Measurements from ENCODE around the gene SLC26A6.

Gene SLC26A6

DNA sequence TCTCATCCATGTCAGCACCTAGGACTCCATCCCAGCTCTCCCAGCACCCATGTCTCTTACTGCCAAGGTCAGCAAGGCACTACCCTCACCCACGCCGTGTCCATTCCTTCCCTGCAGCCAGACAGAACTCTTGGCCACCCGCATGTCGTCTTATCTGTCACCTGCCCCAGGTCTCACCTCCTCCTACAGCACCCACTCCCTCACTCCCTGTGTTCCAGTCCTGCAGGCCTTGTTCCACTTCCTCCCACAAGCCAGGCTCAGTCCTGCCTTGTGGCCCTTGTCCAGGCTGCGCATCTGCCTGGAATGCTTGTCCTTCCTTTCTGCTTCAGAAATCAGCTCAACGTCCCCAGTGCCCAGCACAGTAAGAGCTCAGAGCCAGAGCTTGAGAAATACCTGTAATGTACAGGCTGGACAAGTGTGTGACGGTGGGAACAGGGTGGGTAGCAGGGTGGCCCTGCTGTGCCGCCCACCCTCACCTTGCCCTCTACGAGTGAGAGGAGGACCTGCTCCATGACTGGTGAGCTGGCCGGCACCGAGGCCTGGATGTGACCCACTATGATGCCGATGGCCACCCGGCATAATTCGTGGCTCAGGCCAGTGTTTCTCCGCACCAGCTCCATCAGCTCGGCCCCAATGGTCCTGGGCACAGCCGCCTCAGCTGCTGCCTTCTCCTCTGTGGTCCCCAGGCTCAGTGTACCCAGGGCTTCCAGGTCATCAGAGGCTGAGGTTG lies 45.7 kb upstream of the SLC26A6 start:
- Histone ChIP-seq H3K36me3 (ENCODE audit: control insufficient read depth in 4 of 4, insufficient read depth in 4 of 4, low read length in 3 of 4) (peaks cover 2 to 58% (median 24%) of the 10 kb centered on the region in 4 experiments), H3K27ac (ENCODE audit: insufficient read depth in 1 of 2, low read depth in 1 of 2, low read length in 2 of 2, poor library complexity in 1 of 2, severe bottlenecking in 2 of 2) (no peak overlapping the region), H3K4me3 (ENCODE audit: control insufficient read depth in 1 of 7, extremely low read depth in 1 of 7, insufficient read depth in 4 of 7, low read depth in 2 of 7, low read length in 6 of 7) (no peak overlapping the region), H3K9me3 (ENCODE audit: control extremely low read depth in 1 of 5, control insufficient read depth in 4 of 5, insufficient read depth in 2 of 5, low read depth in 1 of 5, low read length in 4 of 5) (no peaks in the 10 kb centered on the region), H3K27me3 (replicated peaks in 2 of 5; ENCODE audit: control insufficient read depth in 4 of 5, insufficient read depth in 5 of 5, low read length in 4 of 5) (no peaks in the 10 kb centered on the region), H3K4me1 (ENCODE audit: control extremely low read depth in 1 of 4, control insufficient read depth in 4 of 4, insufficient read depth in 4 of 4, low read length in 3 of 4) (peaks cover 2 to 16% (median 12%) of the 10 kb centered on the region in 4 experiments)
- WGBS (ENCODE audit: insufficient coverage): 97% methylated on average over 13 of the region's 17 CpGs
- CTCF ChIA-PET: interaction anchor here (2.0 kb wide), 1 partner anchor 17 kb away, joined by 5 read pairs; no protein-coding TSS in a partner anchor
- no peak for DNase-seq
- POLR2A ChIA-PET: no interaction called here

DNA sequence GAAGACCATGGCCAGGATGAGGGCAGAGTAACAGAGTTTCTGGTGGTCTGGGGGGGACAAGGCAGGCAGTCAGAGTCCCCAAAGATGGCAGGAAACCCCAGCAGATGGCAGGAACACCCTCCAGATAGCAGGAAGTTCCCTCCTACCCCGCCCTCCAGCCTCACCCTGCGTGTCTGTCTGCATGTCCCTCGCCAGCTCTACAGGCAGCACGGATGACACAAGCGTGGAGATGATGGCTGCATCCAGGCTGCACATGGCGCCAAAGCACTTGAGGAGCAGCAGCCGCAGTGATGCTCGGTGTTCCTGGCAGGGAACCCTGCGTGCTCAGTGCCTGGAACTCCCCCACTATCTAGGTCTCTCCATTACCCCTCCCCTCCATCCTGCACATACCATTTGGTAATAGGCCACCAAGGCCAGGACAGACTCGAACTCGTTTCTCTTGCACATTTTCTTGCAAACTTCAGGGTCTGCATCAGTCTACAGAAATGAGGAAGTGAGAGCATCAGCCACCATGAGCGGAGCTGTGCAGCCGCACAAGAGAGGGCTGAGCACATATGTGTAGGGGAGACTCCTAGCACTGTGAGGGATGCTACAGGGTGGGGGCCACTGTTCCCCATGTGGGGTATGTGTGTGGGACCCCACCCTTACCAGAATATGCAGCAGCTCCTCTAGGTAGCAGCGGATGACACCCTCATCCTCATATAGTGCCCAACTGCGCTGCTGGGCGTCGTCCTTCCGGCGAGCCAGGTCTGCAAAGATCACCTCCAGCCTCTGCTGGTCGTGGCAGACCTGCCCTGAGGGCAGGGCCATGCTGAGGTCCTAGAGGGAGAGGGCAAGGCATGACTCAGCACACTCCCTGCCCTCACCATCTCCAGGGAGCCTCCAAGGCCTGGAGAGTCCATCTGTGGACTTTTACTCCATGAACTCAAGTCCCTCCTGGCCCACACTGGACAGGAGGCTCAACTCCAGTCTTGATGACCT lies 44.4 kb upstream of the SLC26A6 start:
- Histone ChIP-seq H3K9me3 (ENCODE audit: control extremely low read depth in 1 of 5, control insufficient read depth in 4 of 5, insufficient read depth in 2 of 5, low read depth in 1 of 5, low read length in 4 of 5) (no peaks in the 10 kb centered on the region), H3K4me1 (ENCODE audit: control extremely low read depth in 1 of 4, control insufficient read depth in 4 of 4, insufficient read depth in 4 of 4, low read length in 3 of 4) (peaks cover 0 to 8% (median 6%) of the 10 kb centered on the region in 4 experiments), H3K4me3 (ENCODE audit: control insufficient read depth in 1 of 7, extremely low read depth in 1 of 7, insufficient read depth in 4 of 7, low read depth in 2 of 7, low read length in 6 of 7) (no peak overlapping the region), H3K36me3 (ENCODE audit: control insufficient read depth in 4 of 4, insufficient read depth in 4 of 4, low read length in 3 of 4) (peaks cover 2 to 64% (median 25%) of the 10 kb centered on the region in 4 experiments), H3K27me3 (replicated peaks in 2 of 5; ENCODE audit: control insufficient read depth in 4 of 5, insufficient read depth in 5 of 5, low read length in 4 of 5) (no peaks in the 10 kb centered on the region), H3K27ac (ENCODE audit: insufficient read depth in 1 of 2, low read depth in 1 of 2, low read length in 2 of 2, poor library complexity in 1 of 2, severe bottlenecking in 2 of 2) (no peak overlapping the region)
- peak in 2 of 3 donors; percentile 47 to 60 for DNase-seq
- ChIA-PET POLR2A (interaction anchor here (1.6 kb wide), 1 partner anchor 17 kb away, joined by 4 read pairs; the partner anchor contains the start of gene CELSR3), CTCF (no interaction called here)
- WGBS (ENCODE audit: insufficient coverage): 89% methylated on average over 19 of the region's 20 CpGs

DNA sequence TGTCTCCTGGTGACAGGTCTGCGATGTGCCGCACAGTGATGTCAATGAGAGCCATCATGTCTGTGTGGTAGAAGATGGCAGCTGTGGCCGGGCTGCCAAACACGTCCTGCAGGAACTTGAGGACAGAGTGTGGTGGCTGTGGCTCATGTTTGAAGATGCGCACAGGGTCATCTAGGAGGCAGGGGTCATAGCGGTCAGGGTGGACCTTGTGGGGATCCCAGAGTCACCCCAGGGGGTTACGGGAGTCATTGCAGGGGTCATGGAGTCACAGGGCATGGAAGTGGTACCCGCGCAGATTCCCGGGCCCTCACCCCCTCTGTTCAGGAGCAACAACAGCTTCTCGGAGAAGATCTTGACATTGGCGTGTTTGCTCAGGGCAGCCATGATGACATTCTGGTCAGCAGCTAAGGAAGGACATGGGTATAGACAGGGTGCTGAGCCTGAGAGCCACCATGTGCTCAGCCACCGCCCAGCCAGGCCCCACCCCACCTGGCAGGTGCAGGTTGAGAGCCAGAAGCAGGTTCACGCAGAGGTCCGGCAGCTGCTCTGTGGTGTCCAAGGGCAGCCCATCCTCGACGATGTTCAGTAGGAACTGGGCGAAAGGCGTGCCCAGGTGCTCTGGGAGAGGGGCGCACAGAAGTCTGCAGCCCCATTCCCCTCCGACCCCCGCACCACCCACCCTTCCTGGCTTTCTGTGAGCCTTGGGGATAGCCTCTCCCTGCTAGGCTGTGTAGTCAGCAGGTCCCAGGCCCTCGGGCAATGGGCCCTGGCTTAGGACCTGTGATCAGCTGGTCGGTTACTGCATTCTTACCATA lies 43.5 kb upstream of the SLC26A6 start:
- Histone ChIP-seq H3K9me3 (ENCODE audit: control extremely low read depth in 1 of 5, control insufficient read depth in 4 of 5, insufficient read depth in 2 of 5, low read depth in 1 of 5, low read length in 4 of 5) (no peaks in the 10 kb centered on the region), H3K27me3 (replicated peaks in 2 of 5; ENCODE audit: control insufficient read depth in 4 of 5, insufficient read depth in 5 of 5, low read length in 4 of 5) (no peaks in the 10 kb centered on the region), H3K27ac (ENCODE audit: insufficient read depth in 1 of 2, low read depth in 1 of 2, low read length in 2 of 2, poor library complexity in 1 of 2, severe bottlenecking in 2 of 2) (no peak overlapping the region), H3K4me1 (ENCODE audit: control extremely low read depth in 1 of 4, control insufficient read depth in 4 of 4, insufficient read depth in 4 of 4, low read length in 3 of 4) (no peaks in the 10 kb centered on the region), H3K4me3 (ENCODE audit: control insufficient read depth in 1 of 7, extremely low read depth in 1 of 7, insufficient read depth in 4 of 7, low read depth in 2 of 7, low read length in 6 of 7) (no peak overlapping the region), H3K36me3 (ENCODE audit: control insufficient read depth in 4 of 4, insufficient read depth in 4 of 4, low read length in 3 of 4) (peaks cover 2 to 73% (median 25%) of the 10 kb centered on the region in 4 experiments)
- WGBS (ENCODE audit: insufficient coverage): 99% methylated on average over 22 of the region's 24 CpGs
- ChIA-PET CTCF (no interaction called here), POLR2A (interaction anchor here (1.6 kb wide), 1 partner anchor 16 kb away, joined by 4 read pairs; the partner anchor contains the start of gene CELSR3)
- DNase-seq: no peak

DNA sequence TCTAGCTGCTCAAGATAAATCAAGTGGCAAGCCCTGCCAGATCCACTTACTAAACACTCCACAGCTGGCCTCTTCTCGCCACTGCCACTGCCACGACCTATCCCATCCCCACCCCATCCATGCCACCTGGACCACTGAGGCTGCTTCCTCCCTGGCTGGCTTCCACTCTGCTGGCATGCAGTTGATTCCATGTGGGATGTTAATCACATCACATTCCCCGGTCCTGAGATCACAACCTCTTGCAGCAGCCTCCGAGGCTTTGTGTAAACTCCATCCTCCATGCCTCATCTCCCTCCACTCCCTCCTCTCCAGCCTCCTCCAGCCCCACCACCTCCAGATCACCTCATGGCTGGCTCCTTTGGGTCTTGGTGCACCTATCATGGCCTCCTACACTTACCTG lies 42.8 kb upstream of the SLC26A6 start:
- no peaks in the 10 kb centered on the region for H3K4me1 ChIP-seq (ENCODE audit: control extremely low read depth in 1 of 4, control insufficient read depth in 4 of 4, insufficient read depth in 4 of 4, low read length in 3 of 4)
- peaks cover 2 to 75% (median 25%) of the 10 kb centered on the region in 4 experiments for H3K36me3 ChIP-seq (ENCODE audit: control insufficient read depth in 4 of 4, insufficient read depth in 4 of 4, low read length in 3 of 4)
- H3K9me3 ChIP-seq (ENCODE audit: control extremely low read depth in 1 of 5, control insufficient read depth in 4 of 5, insufficient read depth in 2 of 5, low read depth in 1 of 5, low read length in 4 of 5): no peaks in the 10 kb centered on the region
- H3K27me3 ChIP-seq (replicated peaks in 2 of 5; ENCODE audit: control insufficient read depth in 4 of 5, insufficient read depth in 5 of 5, low read length in 4 of 5): no peaks in the 10 kb centered on the region
- no peak overlapping the region for H3K27ac ChIP-seq (ENCODE audit: insufficient read depth in 1 of 2, low read depth in 1 of 2, low read length in 2 of 2, poor library complexity in 1 of 2, severe bottlenecking in 2 of 2)
- no peak for DNase-seq
- 100% methylated on average over 2 of the region's 4 CpGs for WGBS (ENCODE audit: insufficient coverage)
- H3K4me3 ChIP-seq (ENCODE audit: control insufficient read depth in 1 of 7, extremely low read depth in 1 of 7, insufficient read depth in 4 of 7, low read depth in 2 of 7, low read length in 6 of 7): no peak overlapping the region
- ChIA-PET CTCF (interaction anchor here (1.0 kb wide), 1 partner anchor 8 kb away, joined by 4 read pairs; the partner anchor contains the start of gene NCKIPSD), POLR2A (interaction anchor here (1.6 kb wide), 1 partner anchor 16 kb away, joined by 4 read pairs; the partner anchor contains the start of gene CELSR3)

DNA sequence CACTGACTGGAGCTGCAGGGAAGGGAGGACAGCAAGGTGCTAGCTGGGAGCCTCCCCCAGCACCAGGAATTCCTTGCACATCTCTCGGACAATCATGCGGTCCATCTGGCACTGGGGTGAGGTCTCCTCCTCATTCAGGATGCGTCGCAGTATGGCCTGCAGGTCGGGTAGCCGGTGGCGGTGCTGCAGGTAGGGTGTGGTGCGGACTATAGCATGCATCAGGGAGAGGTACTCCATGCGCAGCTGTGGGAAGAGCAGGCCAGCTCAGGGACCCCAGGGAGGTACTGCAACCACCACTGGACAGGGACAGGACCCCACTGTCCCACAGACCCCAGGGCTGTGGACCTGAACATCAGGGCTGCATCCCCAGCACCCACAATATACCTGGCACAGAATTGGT lies 39.2 kb upstream of the SLC26A6 start:
- POLR2A ChIA-PET: interaction anchor here (0.7 to 1.0 kb wide), 2 partner anchors 11 to 107 kb away, joined by 3 read pairs; no protein-coding TSS in a partner anchor
- 93% methylated on average over 9 of the region's 9 CpGs for WGBS (ENCODE audit: insufficient coverage)
- Histone ChIP-seq H3K4me3 (ENCODE audit: control insufficient read depth in 1 of 7, extremely low read depth in 1 of 7, insufficient read depth in 4 of 7, low read depth in 2 of 7, low read length in 6 of 7) (no peak overlapping the region), H3K27me3 (replicated peaks in 2 of 5; ENCODE audit: control insufficient read depth in 4 of 5, insufficient read depth in 5 of 5, low read length in 4 of 5) (no peaks in the 10 kb centered on the region), H3K9me3 (ENCODE audit: control extremely low read depth in 1 of 5, control insufficient read depth in 4 of 5, insufficient read depth in 2 of 5, low read depth in 1 of 5, low read length in 4 of 5) (no peaks in the 10 kb centered on the region), H3K4me1 (ENCODE audit: control extremely low read depth in 1 of 4, control insufficient read depth in 4 of 4, insufficient read depth in 4 of 4, low read length in 3 of 4) (no peaks in the 10 kb centered on the region), H3K27ac (ENCODE audit: insufficient read depth in 1 of 2, low read depth in 1 of 2, low read length in 2 of 2, poor library complexity in 1 of 2, severe bottlenecking in 2 of 2) (no peak overlapping the region), H3K36me3 (ENCODE audit: control insufficient read depth in 4 of 4, insufficient read depth in 4 of 4, low read length in 3 of 4) (peaks cover 2 to 47% (median 9%) of the 10 kb centered on the region in 4 experiments)
- CTCF ChIA-PET: interaction anchor here (1.0 to 2.9 kb wide), 2 partner anchors 10 kb away, joined by 3 to 25 read pairs; partner anchors contain the start of gene CELSR3
- DNase-seq: no peak

DNA sequence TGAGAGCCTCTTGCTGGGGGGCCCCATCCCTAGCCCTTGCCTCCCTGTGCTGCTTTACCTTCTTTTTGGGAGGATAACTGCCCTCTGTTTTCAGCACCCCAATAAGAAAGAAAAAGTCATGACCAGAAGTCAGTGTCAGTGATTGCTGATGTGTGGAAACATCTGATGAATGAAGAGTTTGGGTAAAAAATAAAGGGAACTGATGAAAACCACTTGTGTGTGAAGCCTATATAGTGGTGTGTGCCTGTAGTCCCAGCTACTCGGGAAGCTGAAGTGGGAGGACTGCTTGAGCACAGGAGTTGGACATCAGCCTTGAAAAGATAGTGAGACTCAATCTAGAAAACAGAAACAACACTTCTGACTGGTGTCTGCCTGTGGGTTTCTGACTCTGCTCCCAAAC lies 37.3 kb upstream of the SLC26A6 start:
- H3K27ac ChIP-seq (ENCODE audit: insufficient read depth in 1 of 2, low read depth in 1 of 2, low read length in 2 of 2, poor library complexity in 1 of 2, severe bottlenecking in 2 of 2): no peak overlapping the region
- no peak overlapping the region for H3K4me3 ChIP-seq (ENCODE audit: control insufficient read depth in 1 of 7, extremely low read depth in 1 of 7, insufficient read depth in 4 of 7, low read depth in 2 of 7, low read length in 6 of 7)
- no peaks in the 10 kb centered on the region for H3K27me3 ChIP-seq (replicated peaks in 2 of 5; ENCODE audit: control insufficient read depth in 4 of 5, insufficient read depth in 5 of 5, low read length in 4 of 5)
- no peak for DNase-seq
- H3K4me1 ChIP-seq (ENCODE audit: control extremely low read depth in 1 of 4, control insufficient read depth in 4 of 4, insufficient read depth in 4 of 4, low read length in 3 of 4): no peaks in the 10 kb centered on the region
- WGBS (ENCODE audit: insufficient coverage): 67% methylated on average over 1 of the region's 1 CpG
- CTCF ChIA-PET: no interaction called here
- POLR2A ChIA-PET: no interaction called here
- no peaks in the 10 kb centered on the region for H3K9me3 ChIP-seq (ENCODE audit: control extremely low read depth in 1 of 5, control insufficient read depth in 4 of 5, insufficient read depth in 2 of 5, low read depth in 1 of 5, low read length in 4 of 5)
- H3K36me3 ChIP-seq (ENCODE audit: control insufficient read depth in 4 of 4, insufficient read depth in 4 of 4, low read length in 3 of 4): peaks cover 0 to 28% (median 5%) of the 10 kb centered on the region in 4 experiments
